HCT116 (cell line): Measurements from ENCODE around the gene FOXR1.

Experiments used
- RAD21 ChIP-seq: IDR thresholded peaks from 2 replicates; pipeline ENCODE4 v1.6.1; 2012; ENCODE audit warnings: low read depth, mild to moderate bottlenecking
- YY1 ChIP-seq: IDR thresholded peaks from 2 replicates; pipeline ENCODE4 v1.6.1; 2011; ENCODE audit warnings: low read length, low read depth, moderate library complexity, mild to moderate bottlenecking; ENCODE audit not compliant: insufficient replicate concordance; ENCODE audit errors: extremely low read depth
- TF ChIP-seq, protein P1 (sequence below), 3 experiments: fragments of 200-600 bp in 1 of 3; sonication (generic) in 1 of 3; IDR thresholded peaks in 2 of 3; conservative IDR thresholded peaks in 1 of 3; 2 replicates each; pipeline ENCODE4 v1.5.1; 2012 to 2017; ENCODE audit warnings: low read depth in 2 of 3, low read length in 2 of 3, antibody characterized with exemption in 1 of 3, borderline replicate concordance in 1 of 3, control low read depth in 1 of 3, mild to moderate bottlenecking in 1 of 3, mixed read lengths in 1 of 3, mixed run types in 1 of 3, moderate library complexity in 1 of 3; ENCODE audit not compliant: insufficient read depth in 1 of 3

DNA sequence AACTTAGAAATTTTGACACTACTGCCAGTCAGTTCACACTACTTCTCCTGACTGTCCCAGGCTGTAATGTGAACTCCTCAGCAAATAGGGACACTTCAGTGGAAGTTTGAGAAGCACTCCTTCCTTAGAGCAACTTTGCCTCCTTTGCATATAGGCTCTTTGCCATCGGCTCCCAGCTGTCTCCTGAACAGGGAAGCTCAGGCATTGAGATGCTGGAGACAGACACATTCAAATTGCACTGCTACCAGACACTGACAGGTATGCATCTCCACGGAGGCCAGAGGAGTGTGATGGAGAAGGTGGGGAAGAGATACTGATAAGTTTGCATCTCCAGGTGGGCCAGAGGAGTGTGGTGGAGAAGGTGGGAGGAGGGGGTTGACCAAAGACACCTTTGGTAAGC, 48.4 kb downstream of the FOXR1 start:
- TF ChIP-seq YY1: no peak
- TF ChIP-seq, protein P1, sequence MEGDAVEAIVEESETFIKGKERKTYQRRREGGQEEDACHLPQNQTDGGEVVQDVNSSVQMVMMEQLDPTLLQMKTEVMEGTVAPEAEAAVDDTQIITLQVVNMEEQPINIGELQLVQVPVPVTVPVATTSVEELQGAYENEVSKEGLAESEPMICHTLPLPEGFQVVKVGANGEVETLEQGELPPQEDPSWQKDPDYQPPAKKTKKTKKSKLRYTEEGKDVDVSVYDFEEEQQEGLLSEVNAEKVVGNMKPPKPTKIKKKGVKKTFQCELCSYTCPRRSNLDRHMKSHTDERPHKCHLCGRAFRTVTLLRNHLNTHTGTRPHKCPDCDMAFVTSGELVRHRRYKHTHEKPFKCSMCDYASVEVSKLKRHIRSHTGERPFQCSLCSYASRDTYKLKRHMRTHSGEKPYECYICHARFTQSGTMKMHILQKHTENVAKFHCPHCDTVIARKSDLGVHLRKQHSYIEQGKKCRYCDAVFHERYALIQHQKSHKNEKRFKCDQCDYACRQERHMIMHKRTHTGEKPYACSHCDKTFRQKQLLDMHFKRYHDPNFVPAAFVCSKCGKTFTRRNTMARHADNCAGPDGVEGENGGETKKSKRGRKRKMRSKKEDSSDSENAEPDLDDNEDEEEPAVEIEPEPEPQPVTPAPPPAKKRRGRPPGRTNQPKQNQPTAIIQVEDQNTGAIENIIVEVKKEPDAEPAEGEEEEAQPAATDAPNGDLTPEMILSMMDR (IDR thresholded peaks at IDR 0.05 in 2 of 3, conservative IDR thresholded peaks at IDR 0.05 in 1 of 3; ENCODE audit: borderline replicate concordance in 1 of 3, insufficient read depth in 1 of 3, low read depth in 2 of 3, low read length in 2 of 3): no peak
- no peak for TF ChIP-seq RAD21
